Erythroblast (primary cell): ENCODE data around the gene XKR7.

Source experiments
- GATA1 ChIP-seq: IDR thresholded peaks from 2 replicates; pipeline ENCODE4 v1.6.1; 2011; ENCODE audit warnings: low read depth, mild to moderate bottlenecking, control low read depth, low read length, moderate library complexity
- POLR2A ChIP-seq: IDR thresholded peaks from 2 replicates; pipeline ENCODE4 v1.6.1; 2011; ENCODE audit warnings: mild to moderate bottlenecking, low read length

- no peak for TF ChIP-seq POLR2A
- no peak for TF ChIP-seq GATA1
These were observed 17.1 kb downstream of the XKR7 start for GRCh38 chr20:31984981-31985471.
